ENCODE data around the gene PGBD2. TPM values are rescaled to one million over a fixed set of nuclear protein-coding genes. Genes with fewer than 3 reads are reported as not detected.

The PGBD2 gene
- total and polyA plus RNA-seq, 2 of the 13 experiments (the other 11 are each of a cell fraction or from before 2014, with no cell fraction given), result 6.0 to 7.4 TPM

DNA sequence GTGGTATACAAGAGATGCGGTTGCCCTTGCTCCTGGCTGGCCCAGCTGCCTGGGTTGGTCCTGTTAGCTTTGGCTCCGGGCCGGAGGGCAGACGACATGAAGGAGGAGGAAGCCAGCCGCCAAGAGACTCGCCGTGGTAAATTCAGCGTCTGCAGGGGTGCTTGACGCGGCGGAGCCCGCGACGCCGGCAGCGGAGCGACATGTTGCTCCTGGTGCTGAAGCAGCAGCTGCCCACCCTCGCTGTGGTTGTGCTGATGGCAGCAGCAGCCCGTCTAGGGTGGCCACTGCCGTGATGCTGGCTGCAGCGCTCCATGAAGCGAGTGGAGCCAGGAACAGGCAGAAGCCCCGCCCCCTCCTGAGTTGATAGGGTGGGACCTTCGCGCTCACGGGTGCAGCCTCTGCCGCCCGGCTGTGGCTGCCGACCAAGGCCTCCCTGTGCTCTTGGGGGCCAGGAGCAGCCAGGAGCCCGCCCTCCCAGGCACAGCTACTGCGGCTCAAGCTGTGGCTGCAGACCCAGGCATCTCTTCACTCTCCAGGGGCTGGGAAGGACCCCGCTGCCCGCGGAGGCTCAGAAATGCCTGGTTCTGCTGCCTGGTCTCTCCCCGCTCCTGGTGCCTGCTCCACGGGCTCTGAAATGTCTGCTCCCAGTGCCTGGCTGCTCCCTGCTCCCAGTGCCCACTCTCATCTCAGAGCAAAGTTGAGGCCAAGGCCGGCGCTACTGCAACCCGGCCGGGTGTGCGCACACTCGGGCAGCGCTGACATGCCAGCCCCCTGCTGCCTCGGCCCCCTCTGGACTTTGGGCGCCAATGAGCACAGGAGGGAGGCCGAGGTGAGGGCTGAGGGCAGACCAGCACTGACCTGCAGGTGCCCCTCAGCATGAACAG is 42.8 kb upstream of the PGBD2 start (continued):
- TF ChIP-seq ZNF234 (CRISPR knock-in tag; conservative IDR thresholded peaks at IDR 0.05), result no peak
- TF ChIP-seq, protein P1, sequence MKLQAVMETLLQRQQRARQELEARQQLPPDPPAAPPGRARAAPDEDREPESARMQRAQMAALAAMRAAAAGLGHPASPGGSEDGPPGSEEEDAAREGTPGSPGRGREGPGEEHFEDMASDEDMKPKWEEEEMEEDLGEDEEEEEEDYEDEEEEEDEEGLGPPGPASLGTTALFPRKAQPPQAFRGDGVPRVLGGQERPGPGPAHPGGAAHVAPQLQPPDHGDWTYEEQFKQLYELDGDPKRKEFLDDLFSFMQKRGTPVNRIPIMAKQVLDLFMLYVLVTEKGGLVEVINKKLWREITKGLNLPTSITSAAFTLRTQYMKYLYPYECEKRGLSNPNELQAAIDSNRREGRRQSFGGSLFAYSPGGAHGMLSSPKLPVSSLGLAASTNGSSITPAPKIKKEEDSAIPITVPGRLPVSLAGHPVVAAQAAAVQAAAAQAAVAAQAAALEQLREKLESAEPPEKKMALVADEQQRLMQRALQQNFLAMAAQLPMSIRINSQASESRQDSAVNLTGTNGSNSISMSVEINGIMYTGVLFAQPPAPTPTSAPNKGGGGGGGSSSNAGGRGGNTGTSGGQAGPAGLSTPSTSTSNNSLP (IDR thresholded peaks at IDR 0.05; ENCODE audit: low read depth, low read length), result no peak
- no peak for TF ChIP-seq RFXANK (CRISPR knock-in tag; IDR thresholded peaks at IDR 0.05)
- TF ChIP-seq GATAD2A (CRISPR knock-in tag; IDR thresholded peaks at IDR 0.05), result no peak; the same call in 1 of the 2 replicates
- no peak for TF ChIP-seq BHLHE40 (IDR thresholded peaks at IDR 0.05; ENCODE audit: low read length)
- TF ChIP-seq, protein P2, sequence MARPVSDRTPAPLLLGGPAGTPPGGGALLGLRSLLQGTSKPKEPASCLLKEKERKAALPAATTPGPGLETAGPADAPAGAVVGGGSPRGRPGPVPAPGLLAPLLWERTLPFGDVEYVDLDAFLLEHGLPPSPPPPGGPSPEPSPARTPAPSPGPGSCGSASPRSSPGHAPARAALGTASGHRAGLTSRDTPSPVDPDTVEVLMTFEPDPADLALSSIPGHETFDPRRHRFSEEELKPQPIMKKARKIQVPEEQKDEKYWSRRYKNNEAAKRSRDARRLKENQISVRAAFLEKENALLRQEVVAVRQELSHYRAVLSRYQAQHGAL (CRISPR knock-in tag; IDR thresholded peaks at IDR 0.05; ENCODE audit: not compliant biosample characterization), result no peak
- no peak for TF ChIP-seq CENPX (CRISPR knock-in tag; IDR thresholded peaks at IDR 0.05)
- TF ChIP-seq TARDBP (CRISPR knock-in tag; IDR thresholded peaks at IDR 0.05), result 0 out of 2 replicates have a peak, but pooled peaks have one; percentile 41
- TF ChIP-seq, protein P3, sequence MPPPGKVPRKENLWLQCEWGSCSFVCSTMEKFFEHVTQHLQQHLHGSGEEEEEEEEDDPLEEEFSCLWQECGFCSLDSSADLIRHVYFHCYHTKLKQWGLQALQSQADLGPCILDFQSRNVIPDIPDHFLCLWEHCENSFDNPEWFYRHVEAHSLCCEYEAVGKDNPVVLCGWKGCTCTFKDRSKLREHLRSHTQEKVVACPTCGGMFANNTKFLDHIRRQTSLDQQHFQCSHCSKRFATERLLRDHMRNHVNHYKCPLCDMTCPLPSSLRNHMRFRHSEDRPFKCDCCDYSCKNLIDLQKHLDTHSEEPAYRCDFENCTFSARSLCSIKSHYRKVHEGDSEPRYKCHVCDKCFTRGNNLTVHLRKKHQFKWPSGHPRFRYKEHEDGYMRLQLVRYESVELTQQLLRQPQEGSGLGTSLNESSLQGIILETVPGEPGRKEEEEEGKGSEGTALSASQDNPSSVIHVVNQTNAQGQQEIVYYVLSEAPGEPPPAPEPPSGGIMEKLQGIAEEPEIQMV (CRISPR knock-in tag; IDR thresholded peaks at IDR 0.05; ENCODE audit: low read depth), result no peak
- TF ChIP-seq FOSL2 (CRISPR knock-in tag; IDR thresholded peaks at IDR 0.05), result no peak; the same call in 1 of the 2 replicates
- TF ChIP-seq MATR3 (CRISPR knock-in tag; IDR thresholded peaks at IDR 0.05), result no peak
- TF ChIP-seq BCL6 (CRISPR knock-in tag; IDR thresholded peaks at IDR 0.05), result peak; percentile 5; the same call in 1 of the 2 replicates
- no peak for TF ChIP-seq ZNF703 (CRISPR knock-in tag; IDR thresholded peaks at IDR 0.05; ENCODE audit: borderline replicate concordance)
- TF ChIP-seq RORA (CRISPR knock-in tag; IDR thresholded peaks at IDR 0.05), result no peak
- TF ChIP-seq MED8 (CRISPR knock-in tag; IDR thresholded peaks at IDR 0.05; ENCODE audit: insufficient replicate concordance), result peak; percentile 43
- TF ChIP-seq, protein P4, sequence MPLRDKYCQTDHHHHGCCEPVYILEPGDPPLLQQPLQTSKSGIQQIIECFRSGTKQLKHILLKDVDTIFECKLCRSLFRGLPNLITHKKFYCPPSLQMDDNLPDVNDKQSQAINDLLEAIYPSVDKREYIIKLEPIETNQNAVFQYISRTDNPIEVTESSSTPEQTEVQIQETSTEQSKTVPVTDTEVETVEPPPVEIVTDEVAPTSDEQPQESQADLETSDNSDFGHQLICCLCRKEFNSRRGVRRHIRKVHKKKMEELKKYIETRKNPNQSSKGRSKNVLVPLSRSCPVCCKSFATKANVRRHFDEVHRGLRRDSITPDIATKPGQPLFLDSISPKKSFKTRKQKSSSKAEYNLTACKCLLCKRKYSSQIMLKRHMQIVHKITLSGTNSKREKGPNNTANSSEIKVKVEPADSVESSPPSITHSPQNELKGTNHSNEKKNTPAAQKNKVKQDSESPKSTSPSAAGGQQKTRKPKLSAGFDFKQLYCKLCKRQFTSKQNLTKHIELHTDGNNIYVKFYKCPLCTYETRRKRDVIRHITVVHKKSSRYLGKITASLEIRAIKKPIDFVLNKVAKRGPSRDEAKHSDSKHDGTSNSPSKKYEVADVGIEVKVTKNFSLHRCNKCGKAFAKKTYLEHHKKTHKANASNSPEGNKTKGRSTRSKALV (CRISPR knock-in tag; IDR thresholded peaks at IDR 0.05), result no peak

All from HepG2 (cell line).